ENCODE measurements around the gene MPC2.
"Not testable (repeated sequence)": the region's sequence is repeated elsewhere in the genome, so short reads cannot be mapped to it uniquely, and the experiment has no call there.

MPC2 gene

DNA sequence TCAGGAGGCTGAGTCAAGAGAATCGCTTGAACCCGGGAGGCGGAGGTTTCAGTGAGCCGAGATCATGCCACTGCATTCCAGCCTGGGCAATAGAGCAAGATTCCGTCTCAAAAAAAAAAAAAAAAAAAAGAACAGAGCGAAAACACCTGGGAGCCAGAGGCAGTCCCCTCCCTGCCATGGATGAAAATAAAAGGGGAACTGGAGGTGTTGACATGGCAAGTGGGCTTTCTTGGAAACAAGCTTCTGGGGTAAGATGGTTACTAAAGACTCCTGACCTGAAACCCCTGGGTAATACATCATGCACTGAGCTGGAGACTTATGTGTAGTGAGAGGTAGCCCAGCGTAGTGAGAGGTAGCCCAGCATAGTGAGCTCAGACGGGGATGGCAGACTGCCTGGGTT is 54.5 kb downstream of the MPC2 start:
- Histone ChIP-seq H3K4me2 (no peak overlapping the region), H3K4me3 (no peak overlapping the region), H3K9ac (no peak overlapping the region), H4K20me1 (no peaks in the 10 kb centered on the region), H3K4me1 (no peaks in the 10 kb centered on the region), H3K9me3 (no peaks in the 10 kb centered on the region), H3K27me3 (no peaks in the 10 kb centered on the region), H3K36me3 (no peaks in the 10 kb centered on the region), H3K27ac (no peak overlapping the region)
- no peak for TF ChIP-seq Cebpa-rat (IDR thresholded peaks at IDR 0.05)

DNA sequence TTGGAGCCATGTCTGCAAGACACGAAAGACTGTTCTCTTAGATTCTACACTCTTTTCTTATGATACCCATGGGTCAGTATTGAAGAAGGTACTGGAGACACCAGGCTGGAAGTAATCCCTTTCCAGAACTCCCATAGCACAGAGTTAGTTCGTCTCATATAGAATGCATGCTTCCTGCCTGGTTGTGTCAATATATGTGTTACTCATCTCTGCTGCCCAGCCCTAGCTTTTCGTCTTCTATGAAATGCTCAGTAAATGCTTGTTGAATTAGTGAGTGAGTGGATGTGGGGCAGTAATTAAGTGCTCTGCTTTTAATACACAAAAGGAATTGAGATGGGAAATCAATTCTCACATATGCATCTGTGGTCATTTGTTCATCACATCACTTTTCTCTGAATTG is 55.1 kb downstream of the MPC2 start:
- no peak for TF ChIP-seq Cebpa-rat (IDR thresholded peaks at IDR 0.05)
- Histone ChIP-seq H4K20me1 (no peaks in the 10 kb centered on the region), H3K36me3 (no peaks in the 10 kb centered on the region), H3K4me2 (no peak overlapping the region), H3K4me3 (no peak overlapping the region), H3K9me3 (no peaks in the 10 kb centered on the region), H3K27ac (no peak overlapping the region), H3K4me1 (no peaks in the 10 kb centered on the region), H3K27me3 (no peaks in the 10 kb centered on the region), H3K9ac (no peak overlapping the region)

DNA sequence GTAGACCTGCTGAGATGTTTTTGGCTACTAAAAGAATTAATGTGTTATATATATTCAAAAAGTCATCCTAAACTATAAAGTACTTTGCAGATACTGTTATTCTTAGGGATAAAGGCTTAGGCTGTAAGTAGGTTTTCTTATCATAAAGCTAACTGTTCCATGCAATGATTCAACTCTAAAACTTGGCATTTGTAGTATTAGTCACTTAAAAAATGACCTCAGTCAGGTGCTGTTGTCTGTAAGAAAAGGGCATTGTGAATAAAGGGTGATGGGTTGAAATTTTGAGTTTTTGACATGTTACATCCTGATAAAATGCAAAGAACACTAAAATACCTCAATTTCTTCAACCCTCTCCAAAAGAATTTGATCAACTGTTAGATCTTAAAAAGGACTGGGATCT is 55.8 kb downstream of the MPC2 start:
- Histone ChIP-seq H3K36me3 (no peaks in the 10 kb centered on the region), H4K20me1 (no peaks in the 10 kb centered on the region), H3K9me3 (no peaks in the 10 kb centered on the region), H3K27me3 (no peaks in the 10 kb centered on the region), H3K27ac (no peak overlapping the region), H3K4me2 (no peak overlapping the region), H3K9ac (no peak overlapping the region), H3K4me3 (no peak overlapping the region), H3K4me1 (no peaks in the 10 kb centered on the region)
- no peak for TF ChIP-seq Cebpa-rat (IDR thresholded peaks at IDR 0.05)

DNA sequence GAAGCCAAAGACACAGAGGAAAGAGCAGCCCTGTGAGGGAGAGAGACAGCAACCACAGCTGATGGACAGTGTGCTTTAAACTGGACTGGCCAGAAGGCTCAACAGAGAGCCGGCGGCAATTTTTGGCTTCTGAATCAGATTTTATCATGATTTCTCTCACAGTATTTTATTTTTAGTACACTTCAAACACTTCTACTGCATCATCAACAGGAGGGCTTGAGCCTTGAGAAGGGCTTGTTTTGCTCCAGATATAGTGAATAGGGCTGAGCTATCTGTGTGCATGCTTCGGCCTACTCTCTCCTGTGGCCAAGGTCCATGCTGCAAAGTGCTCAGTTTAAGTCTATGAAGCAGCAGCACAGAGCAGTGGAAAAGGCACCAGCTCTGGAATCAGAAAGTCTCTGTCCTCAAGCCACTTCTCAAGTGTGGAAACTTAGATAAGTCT is 56.3 kb downstream of the MPC2 start:
- Histone ChIP-seq H3K27me3 (no peaks in the 10 kb centered on the region), H3K4me3 (no peak overlapping the region), H3K9me3 (no peaks in the 10 kb centered on the region), H3K27ac (no peak overlapping the region), H3K4me2 (no peak overlapping the region), H3K9ac (no peak overlapping the region), H4K20me1 (no peaks in the 10 kb centered on the region), H3K36me3 (no peaks in the 10 kb centered on the region), H3K4me1 (no peaks in the 10 kb centered on the region)
- TF ChIP-seq Cebpa-rat (IDR thresholded peaks at IDR 0.05), result no peak

DNA sequence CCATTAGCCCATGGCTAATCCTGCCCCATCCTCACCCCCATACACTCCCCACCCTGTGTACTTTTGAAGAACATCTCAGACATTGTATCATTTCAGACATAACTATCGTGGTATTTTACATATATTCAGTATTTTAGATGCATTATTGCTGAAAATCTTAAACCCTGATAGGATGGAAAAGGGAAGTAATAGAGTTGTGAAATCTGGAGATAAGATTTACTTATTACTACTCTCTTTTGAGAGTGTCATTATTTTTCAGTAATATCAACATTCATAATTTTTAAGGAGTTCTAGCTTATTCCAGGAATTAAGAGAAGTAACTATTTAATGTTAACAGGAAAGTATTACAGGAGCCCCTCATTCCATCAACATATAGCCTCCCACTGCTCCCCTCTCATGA is 57.4 kb downstream of the MPC2 start:
- no peaks in the 10 kb centered on the region for H3K36me3 ChIP-seq
- H3K4me3 ChIP-seq, result no peak overlapping the region
- H3K4me1 ChIP-seq, result no peaks in the 10 kb centered on the region
- no peaks in the 10 kb centered on the region for H3K27me3 ChIP-seq
- no peak overlapping the region for H3K27ac ChIP-seq
- no peaks in the 10 kb centered on the region for H3K9me3 ChIP-seq
- H4K20me1 ChIP-seq, result no peaks in the 10 kb centered on the region
- TF ChIP-seq Cebpa-rat (IDR thresholded peaks at IDR 0.05), result no peak
- no peak overlapping the region for H3K9ac ChIP-seq
- H3K4me2 ChIP-seq, result no peak overlapping the region

DNA sequence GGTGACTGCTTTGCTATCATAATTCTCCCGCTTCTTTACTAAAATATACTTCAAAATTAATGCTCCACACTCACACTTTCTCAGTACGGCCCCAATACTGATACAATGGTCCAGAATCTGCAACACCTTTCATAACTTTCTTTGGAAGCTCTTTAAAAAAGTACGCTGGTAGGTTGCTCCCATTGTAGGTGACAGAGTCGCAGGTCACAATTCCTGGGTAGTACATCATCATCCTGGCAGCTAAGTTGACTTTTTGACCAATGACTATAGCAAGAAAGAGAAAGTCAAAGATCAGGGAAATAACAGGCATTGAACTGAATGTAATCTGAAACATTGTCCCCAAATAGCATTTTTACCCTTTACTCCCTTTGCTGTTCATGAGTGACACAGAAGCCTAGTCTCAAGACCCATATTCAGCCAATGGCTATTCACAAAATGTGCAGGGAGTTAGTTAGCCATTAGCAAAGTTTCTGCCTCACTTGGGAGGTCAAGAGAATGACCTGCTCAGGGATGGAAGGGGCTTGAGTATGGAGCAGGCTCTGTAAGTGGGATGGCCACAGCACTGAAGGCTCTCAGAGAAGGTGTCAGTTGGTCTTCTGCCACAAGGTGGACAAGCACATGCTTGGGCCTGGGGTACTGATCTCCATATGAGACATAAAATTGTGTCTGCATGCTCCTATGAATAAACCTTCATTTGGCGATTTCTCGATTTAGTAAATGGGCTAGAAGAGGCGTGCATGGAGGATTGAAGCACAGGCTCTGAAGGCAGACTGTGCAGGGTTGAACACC is 58.3 kb downstream of the MPC2 start:
- Histone ChIP-seq H3K4me3 (no peak overlapping the region), H3K9ac (no peak overlapping the region), H4K20me1 (no peaks in the 10 kb centered on the region), H3K27ac (no peak overlapping the region), H3K9me3 (no peaks in the 10 kb centered on the region), H3K36me3 (no peaks in the 10 kb centered on the region), H3K4me1 (no peaks in the 10 kb centered on the region), H3K27me3 (no peaks in the 10 kb centered on the region), H3K4me2 (no peak overlapping the region)
- TF ChIP-seq Cebpa-rat (IDR thresholded peaks at IDR 0.05), result no peak

DNA sequence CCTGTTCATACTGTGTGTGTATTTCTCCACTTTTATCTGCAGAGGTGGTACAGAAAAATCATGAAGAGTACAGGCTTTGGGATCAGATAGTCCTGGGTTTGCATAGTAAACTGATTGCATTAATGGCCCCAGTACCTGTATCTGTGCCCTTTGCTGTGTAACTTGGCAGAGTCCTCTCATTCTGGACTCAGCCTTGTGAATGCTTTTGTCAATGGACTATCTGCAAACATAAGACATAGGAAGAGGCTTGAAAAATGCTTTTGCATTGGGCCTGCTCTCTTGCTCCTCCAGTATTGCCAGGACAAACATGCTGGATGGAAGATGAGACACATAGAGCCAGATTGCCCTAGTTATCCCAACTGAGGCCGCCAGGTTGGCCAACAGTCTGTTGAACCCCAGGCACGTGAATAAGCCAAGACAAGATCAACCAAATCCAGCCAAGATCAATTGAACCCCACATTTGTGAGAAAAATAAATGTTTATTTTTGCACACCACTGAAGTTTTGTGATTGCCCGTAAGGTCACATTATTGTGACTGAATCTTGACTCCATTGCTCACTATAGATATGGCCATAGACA is 60.2 kb downstream of the MPC2 start:
- no peaks in the 10 kb centered on the region for H3K4me1 ChIP-seq
- H3K27ac ChIP-seq, result no peak overlapping the region
- no peaks in the 10 kb centered on the region for H3K27me3 ChIP-seq
- no peak overlapping the region for H3K4me2 ChIP-seq
- H4K20me1 ChIP-seq, result no peaks in the 10 kb centered on the region
- H3K9me3 ChIP-seq, result no peaks in the 10 kb centered on the region
- H3K4me3 ChIP-seq, result no peak overlapping the region
- TF ChIP-seq Cebpa-rat (IDR thresholded peaks at IDR 0.05), result no peak
- no peaks in the 10 kb centered on the region for H3K36me3 ChIP-seq
- H3K9ac ChIP-seq, result no peak overlapping the region

DNA sequence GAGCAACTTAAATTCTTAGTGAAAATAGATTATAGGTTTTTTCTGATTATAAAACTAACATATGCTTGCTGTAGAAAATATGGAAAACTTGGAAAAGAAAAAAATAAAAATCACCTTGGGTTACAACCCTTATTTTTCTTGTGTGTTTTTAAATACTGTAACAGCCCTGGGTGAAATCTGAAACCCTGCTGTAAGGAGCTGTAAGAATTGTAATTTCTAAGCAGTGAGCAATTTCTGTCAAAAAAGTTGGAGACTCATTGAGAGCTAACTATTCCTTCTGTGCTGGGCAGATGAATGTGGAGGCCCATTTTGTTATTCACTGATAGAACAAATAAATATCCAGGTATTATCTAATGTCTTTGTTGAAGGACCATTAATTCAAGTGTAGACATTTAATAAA is 65.5 kb downstream of the MPC2 start:
- Histone ChIP-seq H3K4me2 (no peak overlapping the region), H3K27ac (no peak overlapping the region), H3K4me3 (no peak overlapping the region), H3K27me3 (no peaks in the 10 kb centered on the region), H3K9me3 (no peaks in the 10 kb centered on the region), H4K20me1 (no peaks in the 10 kb centered on the region), H3K4me1 (no peaks in the 10 kb centered on the region), H3K9ac (no peak overlapping the region), H3K36me3 (no peaks in the 10 kb centered on the region)
- TF ChIP-seq Cebpa-rat (IDR thresholded peaks at IDR 0.05), result no peak

DNA sequence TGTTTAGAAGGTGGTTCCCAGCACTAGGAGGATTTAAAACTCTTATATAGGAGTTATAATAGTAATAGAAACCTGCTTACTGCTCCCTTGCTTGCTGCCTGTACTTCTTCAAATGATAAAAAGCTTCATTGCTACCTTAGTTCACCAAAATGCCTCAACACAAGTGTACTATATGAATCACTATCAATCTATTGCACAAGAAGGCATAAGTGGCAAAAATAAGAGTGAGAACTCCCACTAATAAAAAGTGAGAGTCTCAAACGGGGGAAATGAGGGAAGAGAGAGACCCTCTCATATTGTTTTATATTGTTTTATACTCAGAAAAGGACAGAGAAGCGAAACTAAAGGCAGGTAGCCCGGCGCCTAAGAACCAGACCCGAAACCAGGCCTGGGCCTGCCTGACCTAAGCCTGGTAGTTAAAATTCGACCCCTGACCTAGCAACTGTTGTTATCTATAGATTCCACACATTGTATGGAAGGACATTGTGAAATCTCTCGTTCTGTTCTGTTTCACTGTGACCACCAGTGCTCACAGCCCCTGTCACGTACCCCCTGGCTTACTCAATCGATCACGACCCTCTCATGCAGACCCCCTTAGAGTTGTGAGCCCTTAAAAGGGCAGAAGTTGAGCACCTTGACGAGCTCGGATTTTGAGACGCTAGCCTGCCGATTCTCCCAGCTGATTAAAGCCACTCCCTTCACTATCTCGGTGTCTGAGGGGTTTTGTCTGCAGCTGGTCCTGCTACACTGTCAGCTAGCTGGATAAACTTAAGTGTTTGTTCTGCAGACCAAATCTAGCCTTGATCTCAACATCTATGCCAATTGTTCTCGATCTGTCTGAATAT is 67.5 kb downstream of the MPC2 start:
- not testable (repeated sequence) for H3K4me3 ChIP-seq, H3K4me2 ChIP-seq, H4K20me1 ChIP-seq, H3K36me3 ChIP-seq, H3K27ac ChIP-seq, H3K9ac ChIP-seq, H3K9me3 ChIP-seq, H3K4me1 ChIP-seq, H3K27me3 ChIP-seq

DNA sequence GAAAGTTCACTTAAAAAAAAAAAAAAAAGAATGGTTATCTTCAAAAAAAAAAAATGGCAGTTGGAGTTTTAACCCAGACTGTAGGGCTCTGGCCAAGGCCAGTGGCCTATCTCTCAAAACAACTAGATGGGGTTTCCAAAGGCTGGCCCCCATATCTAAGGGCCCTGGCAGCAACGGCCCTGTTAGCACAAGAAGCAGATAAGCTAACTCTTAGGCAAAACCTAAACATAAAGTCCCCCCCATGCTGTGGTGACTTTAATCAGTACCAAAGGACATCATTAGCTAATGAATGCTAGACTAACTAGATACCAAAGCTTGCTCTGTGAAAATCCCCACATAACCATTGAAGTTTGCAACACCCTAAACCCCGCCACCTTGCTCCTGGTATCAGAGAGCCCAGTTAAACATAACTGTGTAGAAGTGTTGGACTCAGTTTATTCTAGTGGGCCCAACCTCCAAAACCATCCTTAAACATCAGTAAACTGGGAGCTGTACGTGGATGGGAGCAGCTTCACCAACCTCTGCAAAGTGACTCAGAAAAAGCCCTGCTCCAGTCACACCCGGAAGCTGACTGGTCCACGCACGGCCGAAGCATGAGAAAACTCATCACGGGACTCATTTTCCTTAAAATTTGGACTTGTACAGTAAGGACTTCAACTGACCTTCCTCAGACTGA is 70.0 kb downstream of the MPC2 start:
- H3K4me1 ChIP-seq, H3K9me3 ChIP-seq, H3K27me3 ChIP-seq: not testable (repeated sequence)

More for the DNA sequence above, 70.0 kb downstream of the MPC2 start:
- H3K4me2 ChIP-seq, H3K4me3 ChIP-seq, H3K36me3 ChIP-seq, H3K27ac ChIP-seq, H4K20me1 ChIP-seq, H3K9ac ChIP-seq: not testable (repeated sequence)

All from BLaER1 (cell line).